Head of caudate nucleus (tissue), 42 donors: Measurements from ENCODE around the gene ACYP2.
"Not testable (repeated sequence)": the region's sequence is repeated elsewhere in the genome, so short reads cannot be mapped to it uniquely, and the experiment has no call there.

Experiments
- DNase-seq, 42 donors: peaks; one replicate each; pipeline versions ENCODE4 v3.0.0 to v3.0.0-alpha.2; 2020 to 2021; ENCODE audit warnings: mixed read lengths in 7 of 42
- intact Hi-C: fragments of 100-400 bp; cut with DNase I; formaldehyde crosslinking; loops from one replicate; pipeline ENCODE4 v1.15.0; 2022

ACYP2 gene

DNA sequence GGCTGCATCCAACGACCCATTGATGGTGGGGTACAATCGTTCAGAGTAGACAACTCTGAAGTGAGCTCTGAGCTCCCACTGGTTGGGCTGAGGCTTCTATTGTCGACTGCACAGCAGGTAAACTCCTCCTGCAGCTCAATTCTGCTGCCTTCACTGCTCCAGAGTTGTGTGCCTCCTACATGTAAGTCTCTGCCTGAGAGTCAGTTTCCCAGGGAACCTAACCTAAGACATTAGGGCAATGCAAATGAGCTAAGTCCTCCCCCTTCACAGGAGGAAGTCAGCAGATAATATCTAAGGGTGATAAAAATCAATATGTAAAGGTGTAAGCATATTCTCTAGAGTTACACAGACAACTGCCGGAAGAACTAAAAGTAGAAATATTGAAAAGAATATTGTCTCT is 22.5 kb upstream of the ACYP2 start:
- peak in 21 of 42 donors; percentile 12 to 86 (median 43) for DNase-seq
- intact Hi-C loops: no loop called here

DNA sequence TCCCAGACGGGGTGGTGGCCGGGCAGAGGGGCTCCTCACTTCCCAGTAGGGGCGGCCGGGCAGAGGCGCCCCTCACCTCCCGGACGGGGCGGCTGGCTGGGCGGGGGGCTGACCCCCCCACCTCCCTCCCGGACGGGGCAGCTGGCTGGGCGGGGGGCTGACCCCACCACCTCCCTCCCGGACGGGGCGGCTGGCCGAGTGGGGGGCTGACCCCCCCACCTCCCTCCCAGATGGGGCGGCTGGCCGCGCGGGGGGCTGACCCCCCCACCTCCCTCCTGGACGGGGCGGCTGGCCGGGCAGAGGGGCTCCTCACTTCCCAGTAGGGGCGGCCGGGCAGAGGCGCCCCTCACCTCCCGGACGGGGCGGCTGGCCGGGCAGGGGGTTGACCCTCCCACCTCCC is 20.0 kb upstream of the ACYP2 start:
- intact Hi-C loops, DNase-seq: not testable (repeated sequence)

DNA sequence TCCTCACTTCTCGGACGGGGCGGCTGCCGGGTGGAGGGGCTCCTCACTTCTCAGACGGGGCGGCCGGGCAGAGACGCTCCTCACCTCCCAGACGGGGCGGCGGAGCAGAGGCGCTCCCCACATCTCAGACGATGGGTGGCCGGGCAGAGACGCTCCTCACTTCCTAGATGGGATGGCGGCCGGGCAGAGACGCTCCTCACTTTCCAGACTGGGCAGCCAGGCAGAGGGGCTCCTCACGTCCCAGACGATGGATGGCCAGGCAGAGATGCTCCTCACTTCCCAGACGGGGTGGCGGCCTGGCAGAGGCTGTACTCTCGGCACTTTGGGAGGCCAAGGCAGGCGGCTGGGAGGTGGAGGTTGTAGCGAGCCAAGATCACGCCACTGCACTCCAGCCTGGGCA is 19.3 kb upstream of the ACYP2 start:
- intact Hi-C loops, DNase-seq: not testable (repeated sequence)

DNA sequence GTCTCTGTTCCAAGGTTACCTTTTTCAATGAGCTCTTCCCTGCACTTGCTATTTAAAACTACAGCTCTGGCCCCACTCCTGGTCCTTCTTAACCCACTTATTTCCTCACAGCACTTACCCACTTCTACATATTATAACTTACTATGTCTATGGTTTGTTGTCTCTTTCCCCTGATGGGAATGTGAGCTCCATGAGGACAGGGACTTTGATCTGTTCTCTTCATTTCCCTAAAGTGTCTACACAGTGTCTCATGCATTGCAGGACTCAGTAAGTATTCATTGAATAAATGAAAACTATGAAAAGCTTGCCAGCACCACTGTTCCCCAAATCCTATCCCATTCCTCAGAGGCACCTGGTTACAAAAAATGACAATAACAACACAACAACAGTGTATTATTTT is 18.3 kb upstream of the ACYP2 start:
- no peak for DNase-seq
- intact Hi-C loops: no loop called here

DNA sequence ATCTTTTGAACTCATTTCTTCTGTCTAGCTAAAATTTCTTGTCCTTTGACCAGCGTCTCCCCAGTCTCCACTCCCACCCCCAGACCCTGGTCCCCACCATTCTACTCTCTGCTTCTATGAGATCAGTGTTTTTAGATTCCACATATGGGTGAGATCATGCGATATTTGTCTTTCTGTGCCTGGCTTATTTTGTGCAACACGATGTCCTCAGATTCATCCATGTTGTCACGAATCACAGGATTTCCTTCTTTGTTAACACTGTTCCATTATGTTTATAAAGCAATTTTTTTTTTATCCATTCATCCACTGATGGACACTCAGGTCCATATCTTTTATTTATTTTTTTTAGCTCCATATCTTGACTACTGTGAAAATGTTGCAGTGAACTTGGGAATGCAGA is 16.0 kb upstream of the ACYP2 start:
- DNase-seq: no peak
- intact Hi-C loops: no loop called here

DNA sequence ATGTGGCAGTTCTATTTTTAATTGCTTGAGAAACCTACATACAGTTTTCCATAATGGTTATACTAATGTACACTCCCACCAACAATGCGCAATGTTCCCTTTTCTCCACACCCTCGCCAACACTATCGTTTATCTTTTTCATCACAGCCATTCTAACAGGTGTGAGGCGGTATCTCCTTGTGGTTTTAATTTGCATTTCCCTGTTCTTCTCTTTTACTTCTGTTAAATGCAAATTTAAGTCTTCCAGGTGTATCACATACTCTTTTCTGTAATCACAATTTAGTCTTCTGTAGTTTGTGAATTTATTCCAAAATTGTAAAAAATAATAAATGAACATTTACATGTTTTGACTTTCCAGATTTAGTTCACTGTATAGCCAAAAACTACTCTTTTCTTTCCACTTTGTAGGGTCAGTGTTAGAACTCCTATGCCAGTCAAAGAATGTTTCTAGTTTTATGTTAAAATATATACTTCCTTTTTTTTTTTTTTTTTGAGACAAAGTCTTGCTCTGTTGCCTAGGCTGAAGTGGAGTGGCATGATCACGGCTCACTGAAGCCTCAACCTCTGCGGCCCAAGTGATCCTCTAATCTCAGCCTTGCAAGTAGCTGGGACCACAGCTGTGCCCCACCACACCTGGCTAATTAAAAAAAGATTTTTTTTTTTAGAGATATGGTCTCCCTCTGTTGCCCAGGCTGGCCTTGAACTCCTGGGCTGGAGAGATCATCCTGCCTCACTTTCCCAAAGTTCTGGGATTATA is 15.4 kb upstream of the ACYP2 start:
- intact Hi-C loops: loop anchor here (10.0 kb wide), 1 partner anchor 105 kb away; no protein-coding TSS in a partner anchor
- DNase-seq: no peak

DNA sequence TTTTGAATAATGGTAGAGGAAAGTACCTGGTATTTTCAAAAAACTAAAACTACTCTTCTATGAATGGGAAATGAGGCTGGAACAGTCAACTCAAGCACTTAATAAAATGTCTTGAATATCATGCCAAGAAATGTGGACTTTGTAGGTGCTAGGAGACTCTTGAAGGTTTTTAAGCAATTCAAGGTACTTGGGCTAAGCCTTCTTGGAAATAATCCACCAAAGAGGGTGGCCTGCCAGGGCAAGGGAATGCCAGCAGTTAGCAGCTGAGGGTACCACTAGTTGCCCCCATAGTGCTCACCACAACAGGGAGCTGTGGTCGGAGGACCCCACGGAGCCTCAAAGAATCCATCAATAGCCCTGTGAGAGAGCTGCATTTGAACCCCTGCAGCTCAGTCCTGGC is 14.6 kb upstream of the ACYP2 start:
- peak in 1 of 42 donors; percentile 21 for DNase-seq
- intact Hi-C loops: loop anchor here (10.0 kb wide), 1 partner anchor 104 kb away; no protein-coding TSS in a partner anchor

DNA sequence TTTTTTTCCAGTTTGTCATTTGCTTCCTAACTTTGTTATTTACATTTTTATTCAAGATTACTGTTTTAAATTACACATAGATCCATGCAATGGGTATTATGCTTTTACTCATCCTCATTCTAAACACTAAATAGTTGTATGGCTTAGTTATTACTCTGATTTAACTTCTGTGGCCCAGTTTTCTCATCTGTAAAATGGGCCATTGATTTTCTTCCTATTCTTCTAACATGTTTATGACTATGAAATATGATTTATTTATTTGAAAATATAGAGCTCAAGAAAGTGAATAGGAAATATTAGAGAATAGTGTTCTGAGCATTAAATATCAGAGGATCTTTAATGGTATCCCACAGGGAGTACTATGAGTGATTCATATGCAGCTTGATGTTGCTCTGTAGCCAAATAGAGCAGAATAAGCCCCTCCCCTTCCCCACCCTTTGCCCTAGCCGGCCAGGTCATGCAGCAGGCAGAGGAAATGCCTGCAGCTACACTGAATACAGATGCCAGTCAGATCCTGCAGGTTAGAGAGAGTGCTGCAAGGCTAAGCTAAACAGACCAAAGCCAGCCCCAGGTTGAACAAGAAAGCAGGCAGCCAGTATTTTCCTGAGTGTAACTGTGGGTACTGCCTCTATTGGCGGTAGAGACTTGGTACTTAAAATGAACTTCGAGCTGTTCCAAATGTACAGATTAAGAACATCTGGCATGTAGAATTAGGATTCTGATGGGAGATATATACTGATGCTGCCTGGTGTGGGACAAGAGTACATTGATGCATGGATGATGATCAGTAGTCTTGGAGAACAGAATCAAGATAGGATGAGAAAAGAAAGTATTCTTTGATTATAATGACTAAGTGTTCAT is 11.7 kb upstream of the ACYP2 start:
- DNase-seq: peak in 2 of 42 donors; percentile 19 to 42
- intact Hi-C loops: loop anchor here (10.0 kb wide), 1 partner anchor 101 kb away; no protein-coding TSS in a partner anchor

DNA sequence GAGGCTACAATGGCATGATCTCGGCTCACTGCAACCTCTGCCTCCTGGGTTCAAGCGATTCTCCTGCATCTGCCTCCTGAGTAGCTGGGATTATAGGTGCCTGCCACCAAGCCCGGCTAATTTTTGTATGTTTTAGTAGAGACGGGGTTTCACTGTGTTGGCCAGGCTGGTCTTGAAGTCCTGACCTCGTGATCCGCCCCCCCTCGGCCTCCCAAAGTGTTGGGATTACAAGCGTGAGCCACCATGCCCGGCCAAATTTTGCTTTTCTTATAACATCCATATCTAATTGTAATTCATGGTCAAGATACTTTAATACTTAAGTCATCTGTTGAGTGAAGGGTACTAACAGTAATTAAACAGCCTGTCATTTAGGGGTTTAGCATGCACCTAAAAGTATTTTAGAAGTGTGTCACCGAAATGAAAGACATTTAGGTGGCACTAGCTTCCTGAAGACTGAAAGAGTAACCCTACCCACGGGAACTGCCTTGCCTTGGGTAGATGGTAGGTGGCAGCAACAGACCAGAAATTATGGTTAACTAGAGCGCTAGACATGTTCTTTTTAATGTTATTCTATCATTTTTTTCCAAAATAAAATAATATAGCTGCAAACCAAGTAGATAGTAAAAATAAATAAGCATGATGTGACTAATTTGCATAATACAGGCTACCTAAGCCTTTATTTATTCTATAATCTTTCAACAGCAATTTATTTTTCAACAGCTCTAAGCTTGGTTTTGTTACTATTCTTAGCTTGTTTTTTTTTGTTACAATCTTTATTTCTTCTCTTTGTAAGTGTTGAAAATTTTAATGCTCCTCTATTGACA is 8.6 kb upstream of the ACYP2 start:
- peak in 38 of 42 donors; percentile 34 to 89 (median 66) for DNase-seq
- intact Hi-C loops: loop anchor here (10.0 kb wide), 1 partner anchor 98 kb away; no protein-coding TSS in a partner anchor

DNA sequence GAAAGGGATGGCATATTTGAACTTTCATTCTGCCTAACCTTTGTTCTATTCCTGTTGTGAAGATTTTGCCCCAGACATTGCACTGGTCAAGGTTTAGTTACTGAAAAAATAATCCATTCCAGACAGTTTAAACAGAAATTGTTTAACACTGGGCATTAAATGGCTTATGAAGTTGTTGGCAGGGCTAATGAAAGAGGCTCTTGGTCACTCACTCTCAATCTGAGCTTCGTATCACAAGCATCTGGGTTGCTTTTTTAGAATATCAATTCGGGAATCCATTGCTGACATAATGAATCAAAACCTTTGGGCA is 8.0 kb upstream of the ACYP2 start:
- no peak for DNase-seq
- intact Hi-C loops: loop anchor here (10.0 kb wide), 1 partner anchor 97 kb away; no protein-coding TSS in a partner anchor

DNA sequence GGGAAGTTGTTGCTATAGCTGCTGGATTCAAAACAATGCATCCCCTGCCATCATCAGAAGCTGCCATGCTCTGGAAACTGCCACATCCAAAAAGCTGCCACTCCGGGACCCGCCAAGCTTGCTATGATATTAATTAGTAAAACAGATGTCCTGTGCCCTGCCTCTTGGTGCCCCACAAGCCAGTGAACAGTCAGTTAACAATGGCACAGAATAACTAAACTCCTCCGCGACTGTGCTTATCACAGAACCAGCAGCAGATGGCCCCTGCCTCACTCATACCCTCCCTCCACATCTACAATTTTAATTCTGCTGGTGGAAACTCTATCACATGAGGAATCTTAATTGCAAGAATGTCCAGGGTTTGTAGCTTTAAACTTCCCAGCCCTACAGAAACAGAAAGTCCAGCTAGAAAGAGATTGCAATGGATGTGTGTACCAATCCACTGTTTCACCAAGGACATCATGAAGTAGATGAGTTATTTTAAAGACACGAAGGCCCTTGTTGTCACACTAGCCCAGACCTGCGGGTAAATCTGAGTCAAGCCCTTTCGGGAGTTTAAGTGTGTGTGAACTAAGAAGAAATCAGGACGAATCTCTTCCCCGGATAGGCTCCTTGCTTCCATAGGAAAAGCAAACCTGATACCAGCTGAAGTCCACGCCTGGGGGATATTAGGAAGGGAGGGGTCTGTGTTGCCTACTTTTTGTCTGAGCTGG is 7.4 kb upstream of the ACYP2 start:
- intact Hi-C loops: loop anchor here (10.0 kb wide), 1 partner anchor 97 kb away; no protein-coding TSS in a partner anchor
- DNase-seq: peak in 4 of 42 donors; percentile 20 to 55 (median 40)

DNA sequence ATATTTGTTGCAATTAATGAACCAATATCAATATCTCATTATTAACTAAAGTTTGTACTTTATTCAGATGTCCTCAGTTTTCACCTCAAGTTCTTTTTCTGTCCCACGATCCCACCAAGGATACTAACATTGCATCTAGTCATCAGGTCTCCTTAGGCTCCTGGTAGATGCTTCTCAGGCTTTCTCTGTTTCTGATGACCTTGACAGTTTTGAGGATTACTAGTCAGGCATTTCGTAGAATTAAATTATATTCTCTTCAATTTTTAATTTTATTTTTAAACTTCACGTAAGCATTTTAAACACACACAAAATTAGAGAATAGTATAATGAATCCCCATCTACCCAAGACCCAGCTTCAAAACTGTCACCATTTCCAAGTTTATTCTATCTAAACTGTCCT is 5.6 kb upstream of the ACYP2 start:
- no peak for DNase-seq
- intact Hi-C loops: loop anchor here (10.0 kb wide), 3 partner anchors 95 to 595 kb away; a partner anchor contains a TSS

DNA sequence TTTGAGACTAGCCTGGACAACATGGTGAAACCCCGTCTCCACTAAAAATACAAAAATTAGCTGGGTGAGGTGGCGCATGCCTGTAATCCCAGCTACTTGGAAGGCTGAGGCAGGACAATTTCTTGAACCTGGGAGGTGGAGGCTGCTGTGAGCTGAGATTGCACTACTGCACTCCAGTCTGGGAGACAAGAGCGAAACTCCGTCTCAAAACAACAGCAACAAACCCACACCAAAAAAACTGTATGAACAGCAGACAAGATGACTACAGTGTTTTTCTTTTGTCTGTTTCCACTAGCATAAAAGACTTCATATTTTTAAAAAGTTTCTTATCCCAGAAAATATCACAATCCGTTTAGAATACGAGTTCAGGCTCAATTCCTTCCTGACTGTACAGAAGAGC is 936 bp upstream of the ACYP2 start:
- DNase-seq: not testable (repeated sequence)
- intact Hi-C loops: loop anchor here (10.0 kb wide), 2 partner anchors 220 to 590 kb away; a partner anchor contains a TSS

DNA sequence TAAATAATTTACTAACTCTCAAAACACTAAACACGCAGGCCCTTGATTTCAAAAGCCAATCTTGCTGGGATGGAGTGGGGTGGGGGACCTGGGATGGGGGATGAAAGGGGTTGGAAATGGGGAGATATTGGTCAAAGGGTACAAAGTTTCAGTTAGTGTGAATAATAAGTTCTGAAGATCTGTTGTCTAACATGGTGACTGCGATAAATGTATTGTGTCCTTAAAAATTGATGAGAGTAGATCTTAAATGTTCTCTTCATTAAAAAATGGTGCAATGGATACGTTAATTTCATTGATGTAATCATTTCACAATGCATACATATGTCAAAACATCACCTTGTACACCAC is 505 bp upstream of the ACYP2 start:
- intact Hi-C loops: loop anchor here (10.0 kb wide), 2 partner anchors 220 to 590 kb away; a partner anchor contains a TSS
- DNase-seq: no peak

DNA sequence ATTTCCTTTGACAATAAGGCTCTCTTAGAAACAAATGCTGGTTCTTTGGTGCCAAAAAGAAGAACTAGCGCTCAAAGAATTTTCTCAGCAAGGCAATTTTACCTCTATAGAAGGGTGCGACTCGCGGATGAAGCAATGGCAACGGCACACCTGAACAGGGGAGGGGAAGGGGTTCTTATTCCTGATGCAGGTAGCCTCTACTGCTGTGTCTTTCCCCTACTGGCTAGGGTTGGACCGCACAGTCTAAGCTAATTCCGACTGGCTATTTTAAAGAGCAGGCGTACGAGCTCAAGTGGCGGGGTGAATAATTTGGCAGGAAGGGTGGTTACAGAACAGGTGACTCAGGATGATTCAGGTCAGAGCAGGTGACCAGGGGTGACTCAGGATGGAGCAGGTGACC is 1.2 kb downstream of the ACYP2 start:
- intact Hi-C loops: loop anchor here (10.0 kb wide), 2 partner anchors 218 to 588 kb away; a partner anchor contains a TSS
- not testable (repeated sequence) for DNase-seq

DNA sequence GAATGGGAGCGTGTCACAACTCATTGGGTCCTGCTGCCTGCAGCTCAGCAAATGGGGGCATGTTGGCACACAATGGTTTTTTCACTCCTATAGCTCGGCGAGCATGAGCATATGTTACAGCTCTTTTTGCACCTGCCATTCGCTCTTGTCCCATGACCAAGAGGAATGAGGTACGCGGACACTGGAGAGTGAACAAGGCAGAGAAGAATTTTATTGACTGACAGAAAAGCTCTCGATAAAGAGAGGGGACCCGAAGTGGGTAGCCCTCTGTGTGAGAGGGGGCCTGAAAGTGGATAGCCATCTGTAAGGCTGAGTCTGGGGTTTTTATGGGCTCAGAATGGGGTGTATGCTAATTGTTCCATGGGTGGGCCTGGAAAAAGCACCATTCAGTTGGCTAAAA is 5.5 kb downstream of the ACYP2 start:
- intact Hi-C loops: no loop called here
- no peak for DNase-seq

DNA sequence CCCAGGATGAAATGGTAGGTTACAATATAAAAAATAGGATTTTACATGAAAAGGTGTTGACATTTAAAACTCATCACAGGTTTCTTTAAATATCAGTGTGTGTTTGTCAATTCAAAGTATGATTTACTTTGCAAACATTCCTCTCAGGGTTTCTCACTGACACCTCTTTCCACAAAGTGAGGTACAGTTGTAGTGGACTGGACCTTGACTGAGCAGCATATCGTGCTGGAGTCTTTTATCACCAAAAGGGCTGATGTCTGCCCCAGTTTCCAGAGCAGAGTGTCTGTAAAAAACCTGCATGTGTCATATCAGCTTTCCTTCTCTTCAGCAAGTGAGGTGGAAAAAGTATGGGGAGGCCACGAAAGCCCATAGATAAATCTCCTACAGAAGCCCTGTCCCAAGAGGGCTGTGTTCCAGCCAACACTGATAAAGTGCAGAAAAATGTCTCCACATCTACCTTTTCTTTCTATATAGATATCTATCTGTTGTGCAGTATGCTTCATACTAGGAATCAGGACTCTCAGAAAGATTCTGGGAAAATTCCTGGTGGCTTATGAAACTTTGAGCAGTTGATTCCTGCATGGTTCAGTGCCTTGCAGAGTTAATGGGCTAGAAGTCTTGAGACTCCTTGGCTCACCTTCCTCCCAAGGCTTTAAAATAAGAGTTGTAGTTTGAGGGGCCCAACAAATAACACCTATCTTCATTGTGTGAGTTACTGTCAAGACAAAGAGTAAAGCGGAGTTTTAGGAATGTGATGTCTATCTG is 6.9 kb downstream of the ACYP2 start:
- intact Hi-C loops: no loop called here
- DNase-seq: no peak

DNA sequence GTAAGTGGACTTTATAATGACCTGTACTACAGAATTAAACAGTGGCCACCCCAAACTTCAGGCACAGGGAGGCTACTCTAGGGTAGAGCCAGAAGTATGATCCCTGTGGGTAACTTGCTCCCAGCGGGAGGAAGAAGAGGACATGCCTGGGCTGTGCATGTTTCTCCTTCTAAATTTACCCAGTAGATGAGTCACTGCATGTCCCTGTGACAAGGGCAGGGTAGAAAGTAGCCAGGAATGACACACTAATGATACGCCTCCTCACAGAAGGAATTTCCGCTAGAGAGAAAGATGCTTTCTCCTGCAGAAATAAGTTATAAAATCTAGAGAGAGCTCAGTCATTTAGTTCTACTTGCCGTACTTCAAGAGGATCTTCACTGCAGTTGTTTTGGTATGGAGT is 7.5 kb downstream of the ACYP2 start:
- intact Hi-C loops: no loop called here

More for the DNA sequence above, 7.5 kb downstream of the ACYP2 start:
- DNase-seq: peak in 25 of 42 donors; percentile 7 to 81 (median 37)
